ENCODE measurements around the gene RNF149.
"Not testable (repeated sequence)": the region's sequence is repeated elsewhere in the genome, so short reads cannot be mapped to it uniquely, and the experiment has no call there.

RNF149 gene

GRCh38 chr2:101253013-101253702 lies 55.3 kb downstream of the RNF149 start:
- peak; percentile 23 to 92 (median 88) for DNase-seq

DNA sequence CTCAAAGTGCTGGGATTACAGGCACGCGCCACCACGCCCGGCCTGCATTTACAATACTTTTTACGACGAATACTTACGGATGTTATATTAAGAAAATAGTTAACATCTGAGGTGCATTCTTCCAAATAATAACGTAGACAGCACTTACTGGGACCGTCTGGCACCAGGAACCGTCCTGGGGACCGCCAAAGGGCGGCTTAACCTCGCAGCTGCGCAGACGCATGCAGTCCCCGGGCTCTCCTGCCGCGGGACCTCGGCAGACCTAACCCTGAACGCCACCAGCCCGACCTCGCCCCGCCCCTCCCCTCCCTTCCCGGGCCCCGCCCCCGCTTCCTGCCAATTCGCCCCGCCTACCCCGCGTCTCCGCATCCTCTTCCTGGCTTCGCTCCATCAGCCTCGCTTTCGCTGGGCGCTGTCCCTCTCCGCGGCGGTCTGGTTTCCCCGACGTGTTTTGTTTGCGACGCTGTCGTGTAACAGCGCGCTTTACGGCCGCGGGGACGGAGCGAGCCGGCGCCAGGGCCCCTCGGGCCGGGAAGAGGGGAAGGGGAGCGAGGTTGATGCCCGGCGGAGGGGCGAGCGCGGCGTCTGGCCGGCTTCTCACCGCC lies 56.0 kb downstream of the RNF149 start, which contains the start of gene CNOT11:
TSS of gene CNOT11 (plus strand) at position 479 of the 605 bp plus-strand sequence. CDS start at position 558, 79 bp downstream.
- peak; percentile 97 to 98 (median 98) for DNase-seq

DNA sequence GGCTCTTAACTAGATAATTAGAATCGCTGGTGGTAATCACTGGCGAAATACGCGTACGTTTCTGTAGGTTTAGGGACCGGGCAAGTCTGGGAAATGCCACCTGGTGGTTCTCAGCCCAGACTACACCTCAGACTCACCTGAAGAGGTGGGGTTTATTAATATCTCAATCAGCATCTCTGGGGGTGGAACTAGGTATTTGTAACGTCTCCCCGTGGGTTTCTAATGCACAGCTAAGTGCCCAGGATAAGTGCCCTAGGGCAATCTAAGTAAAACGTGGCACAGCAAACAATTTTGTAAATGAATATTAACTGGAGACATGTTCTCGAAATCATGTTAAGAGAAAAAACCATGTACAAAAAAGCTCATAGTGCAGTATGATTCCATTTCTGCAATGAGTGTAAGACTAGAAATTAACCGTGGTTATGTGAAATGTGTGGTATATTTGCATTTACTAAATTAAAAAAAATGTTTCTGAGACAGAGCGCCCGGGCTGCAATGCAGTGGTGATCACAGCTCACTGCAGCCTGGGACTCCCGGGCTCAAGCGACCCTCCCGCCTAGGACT lies 56.6 kb downstream of the RNF149 start:
- peak; percentile 26 to 84 (median 63) for DNase-seq

GRCh38 chr2:101251246-101251781 lies 57.2 kb downstream of the RNF149 start:
- not testable (repeated sequence) for DNase-seq

- no peak for DNase-seq
Measured at GRCh38 chr2:101249826-101250225, 58.7 kb downstream of the RNF149 start.

DNA sequence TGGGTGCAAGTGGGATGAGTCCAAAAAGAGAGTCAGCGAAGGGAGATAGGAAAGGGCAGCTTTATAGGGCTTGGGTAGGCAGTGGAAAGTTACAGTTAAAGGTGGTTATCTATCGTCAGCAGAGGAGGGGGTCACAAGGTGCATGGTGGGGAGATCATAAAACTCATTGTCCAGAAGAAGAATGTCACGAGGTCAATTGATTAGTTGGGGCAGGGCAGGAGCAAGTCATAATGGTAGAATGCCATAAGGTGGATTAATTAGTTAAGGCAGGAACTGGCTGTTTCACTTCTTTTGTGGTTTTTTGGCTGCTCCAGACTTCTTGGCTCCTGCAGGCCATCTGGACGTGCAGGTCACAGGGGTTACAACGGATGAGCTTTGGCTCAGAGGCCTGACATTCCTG lies 59.7 kb downstream of the RNF149 start:
- DNase-seq = not testable (repeated sequence)

DNA sequence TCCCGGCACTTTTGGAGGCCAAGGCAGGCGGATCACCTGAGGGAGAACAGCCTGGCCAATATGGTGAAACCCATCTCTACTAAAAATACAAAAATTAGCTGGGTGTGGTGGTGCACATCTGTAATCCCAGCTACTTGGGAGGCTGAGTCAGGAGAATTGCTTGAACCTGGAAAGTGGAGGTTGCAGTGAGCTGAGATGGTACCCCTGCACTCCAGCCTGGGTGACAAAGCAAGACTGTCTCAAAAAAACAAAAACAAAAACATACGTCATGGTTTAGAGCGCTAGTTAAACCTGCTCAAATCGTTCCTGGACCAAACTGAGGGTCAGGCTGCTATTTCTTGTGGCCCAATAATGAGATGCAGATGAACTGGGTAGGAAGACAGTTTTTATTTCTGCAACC lies 63.0 kb downstream of the RNF149 start:
- DNase-seq = not testable (repeated sequence)

GRCh38 chr2:101244899-101245298 lies 63.6 kb downstream of the RNF149 start:
- not testable (repeated sequence) for DNase-seq

GRCh38 chr2:101244373-101244772 lies 64.1 kb downstream of the RNF149 start:
- not testable (repeated sequence) for DNase-seq

- no peak for DNase-seq
Measured at GRCh38 chr2:101241158-101241557, 67.3 kb downstream of the RNF149 start.

GRCh38 chr2:101240694-101241093 lies 67.8 kb downstream of the RNF149 start:
- DNase-seq = not testable (repeated sequence)

DNA sequence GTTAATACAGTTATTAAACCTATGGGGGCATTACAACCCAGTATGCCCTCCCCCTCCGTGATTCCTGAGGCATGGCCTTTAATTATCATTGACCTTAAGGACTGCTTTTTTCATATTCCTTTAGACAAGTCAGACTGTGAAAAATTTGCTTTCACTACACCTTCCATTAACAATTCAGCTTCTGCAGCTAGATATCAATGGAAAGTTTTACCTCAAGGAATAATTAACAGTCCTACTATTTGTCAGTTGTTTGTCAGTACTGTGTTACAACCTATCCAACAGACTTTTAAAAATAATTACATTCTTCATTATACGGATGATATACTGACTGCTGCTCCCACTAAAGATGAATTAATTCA lies 68.8 kb downstream of the RNF149 start:
- DNase-seq = not testable (repeated sequence)

- DNase-seq = peak in 1 of 3 experiments; percentile 34
Measured at GRCh38 chr2:101238930-101239759, 69.4 kb downstream of the RNF149 start.

DNA sequence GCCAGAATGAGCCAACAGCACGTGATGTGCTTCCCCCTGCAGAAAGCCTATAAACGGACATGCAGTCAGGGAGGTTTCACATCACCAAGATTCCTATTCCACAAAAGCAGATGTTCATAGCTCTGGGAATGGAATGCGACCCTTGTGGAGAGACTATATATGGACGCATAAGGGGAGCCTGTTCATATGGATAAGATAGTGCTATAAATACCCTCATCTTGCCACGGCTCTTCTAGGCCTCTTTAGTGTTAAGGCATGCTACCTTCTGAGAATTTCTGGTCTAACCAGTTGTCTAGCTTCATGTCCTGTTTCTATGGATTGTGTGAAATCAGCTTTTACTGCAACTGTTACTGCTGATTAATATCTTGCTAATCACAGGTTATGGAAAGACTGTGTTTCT lies 70.6 kb downstream of the RNF149 start:
- not testable (repeated sequence) for DNase-seq

- not testable (repeated sequence) for DNase-seq
Measured at GRCh38 chr2:101235956-101236355, 72.5 kb downstream of the RNF149 start.

DNA sequence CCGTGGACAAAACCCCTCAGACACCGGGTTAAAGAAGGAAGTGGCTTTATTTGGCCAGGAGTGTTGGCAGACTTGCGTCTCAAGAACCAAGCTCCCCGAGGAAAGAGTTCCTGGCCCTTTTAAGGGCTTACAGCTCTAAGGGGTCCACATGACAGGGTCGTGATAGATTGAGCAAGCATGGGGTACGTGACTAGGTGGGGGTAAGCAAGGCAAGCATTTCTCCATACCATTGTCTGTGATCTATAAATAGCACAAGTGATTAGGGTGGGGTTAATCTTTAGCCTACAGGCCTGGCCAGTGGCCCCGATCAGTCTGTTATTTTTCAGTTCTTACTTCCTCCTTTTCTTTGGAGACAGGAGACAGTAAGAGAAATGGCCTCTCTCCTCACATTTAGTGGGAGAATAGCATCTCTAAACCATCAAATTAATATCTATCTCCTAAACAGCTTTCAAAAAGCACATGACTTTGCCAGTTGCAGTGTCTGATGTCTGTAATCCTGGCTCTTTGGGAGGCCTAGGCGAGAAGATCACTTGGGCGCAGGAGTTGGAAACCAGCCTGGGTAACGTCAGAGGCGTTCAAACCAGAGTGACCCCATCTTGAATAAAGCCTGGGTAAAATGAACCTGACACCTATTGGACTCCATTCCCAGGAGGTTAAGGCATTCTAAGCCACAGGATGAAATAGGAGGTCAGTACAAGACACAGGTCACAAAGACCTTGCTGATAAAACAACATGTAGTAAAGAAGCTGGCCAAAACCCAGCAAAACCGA lies 74.1 kb downstream of the RNF149 start:
- no peak for DNase-seq

DNA sequence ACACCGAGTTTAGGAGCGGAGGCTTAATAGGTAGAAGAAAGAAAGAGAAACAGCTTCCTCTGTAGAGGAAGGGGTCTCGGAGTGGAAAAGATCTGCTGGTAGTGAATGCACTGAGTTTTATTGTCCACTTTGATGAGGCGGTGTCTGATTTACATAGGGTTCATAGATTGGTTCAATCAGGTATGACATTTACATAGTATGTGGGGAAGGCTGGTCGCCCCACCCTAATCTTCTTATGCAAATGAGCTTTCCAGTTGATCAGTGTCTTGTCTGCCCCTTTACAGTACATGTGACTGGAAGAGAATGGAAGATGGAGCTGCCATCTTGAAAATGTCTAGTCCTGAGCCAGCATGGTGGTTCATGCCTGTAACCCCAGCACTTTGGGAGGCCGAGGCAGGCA lies 75.7 kb downstream of the RNF149 start:
- no peak for DNase-seq

- DNase-seq = no peak
Measured at GRCh38 chr2:101231937-101232730, 76.4 kb downstream of the RNF149 start.

GRCh38 chr2:101231240-101231639 lies 77.3 kb downstream of the RNF149 start:
- DNase-seq = no peak

DNA sequence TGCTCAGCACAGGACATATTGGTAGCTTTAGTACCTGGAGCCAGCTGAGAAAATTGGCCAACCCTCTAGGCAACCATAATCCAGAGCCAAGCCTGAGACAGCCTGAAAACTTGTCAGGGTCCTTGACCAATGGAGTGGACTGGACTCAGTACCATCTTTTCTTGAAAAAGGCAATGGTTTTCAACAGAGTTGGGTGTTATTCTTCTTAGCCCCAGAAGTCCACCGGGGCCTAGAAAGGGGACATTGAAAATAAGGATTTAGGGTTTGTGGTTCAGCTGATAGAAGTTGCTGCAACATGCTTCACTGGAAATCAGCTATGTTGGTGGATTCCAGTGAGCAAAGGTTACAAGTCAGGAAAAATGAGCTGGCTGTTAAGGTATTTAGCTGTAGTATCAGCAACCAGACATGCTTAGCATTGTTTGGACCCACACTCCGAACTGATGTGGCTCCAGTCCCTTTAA lies 77.9 kb downstream of the RNF149 start:
- DNase-seq = no peak

Data from NCI-H1417 (cell line).